ENCODE results near the gene SNU13.
"Not testable (repeated sequence)": the region's sequence is repeated elsewhere in the genome, so short reads cannot be mapped to it uniquely, and the experiment has no call there.

The SNU13 gene

DNA sequence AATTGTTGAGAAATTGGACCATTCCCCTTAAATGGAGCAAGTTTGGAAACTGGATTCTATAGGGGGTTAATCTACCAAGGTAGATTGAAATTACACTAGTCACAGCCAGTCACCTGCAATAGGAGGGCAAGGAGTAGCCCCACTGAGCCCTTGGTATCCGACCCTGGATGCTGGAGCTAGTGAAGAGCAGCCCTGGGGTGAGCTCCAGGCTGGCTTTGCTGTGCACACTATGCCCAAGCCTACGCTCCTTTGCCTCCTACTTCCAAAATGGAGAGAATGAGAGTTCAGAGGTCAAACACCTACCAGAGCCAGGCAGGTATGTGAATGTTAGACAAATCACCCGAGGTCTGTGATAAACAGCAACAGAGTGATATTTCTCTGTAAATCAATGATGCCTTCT lies 23.7 kb downstream of the SNU13 start:
- no peak for FAIRE-seq
- TF ChIP-seq, protein P1, sequence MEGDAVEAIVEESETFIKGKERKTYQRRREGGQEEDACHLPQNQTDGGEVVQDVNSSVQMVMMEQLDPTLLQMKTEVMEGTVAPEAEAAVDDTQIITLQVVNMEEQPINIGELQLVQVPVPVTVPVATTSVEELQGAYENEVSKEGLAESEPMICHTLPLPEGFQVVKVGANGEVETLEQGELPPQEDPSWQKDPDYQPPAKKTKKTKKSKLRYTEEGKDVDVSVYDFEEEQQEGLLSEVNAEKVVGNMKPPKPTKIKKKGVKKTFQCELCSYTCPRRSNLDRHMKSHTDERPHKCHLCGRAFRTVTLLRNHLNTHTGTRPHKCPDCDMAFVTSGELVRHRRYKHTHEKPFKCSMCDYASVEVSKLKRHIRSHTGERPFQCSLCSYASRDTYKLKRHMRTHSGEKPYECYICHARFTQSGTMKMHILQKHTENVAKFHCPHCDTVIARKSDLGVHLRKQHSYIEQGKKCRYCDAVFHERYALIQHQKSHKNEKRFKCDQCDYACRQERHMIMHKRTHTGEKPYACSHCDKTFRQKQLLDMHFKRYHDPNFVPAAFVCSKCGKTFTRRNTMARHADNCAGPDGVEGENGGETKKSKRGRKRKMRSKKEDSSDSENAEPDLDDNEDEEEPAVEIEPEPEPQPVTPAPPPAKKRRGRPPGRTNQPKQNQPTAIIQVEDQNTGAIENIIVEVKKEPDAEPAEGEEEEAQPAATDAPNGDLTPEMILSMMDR (IDR thresholded peaks at IDR 0.05; ENCODE audit: insufficient read depth, missing control alignments) = no peak

DNA sequence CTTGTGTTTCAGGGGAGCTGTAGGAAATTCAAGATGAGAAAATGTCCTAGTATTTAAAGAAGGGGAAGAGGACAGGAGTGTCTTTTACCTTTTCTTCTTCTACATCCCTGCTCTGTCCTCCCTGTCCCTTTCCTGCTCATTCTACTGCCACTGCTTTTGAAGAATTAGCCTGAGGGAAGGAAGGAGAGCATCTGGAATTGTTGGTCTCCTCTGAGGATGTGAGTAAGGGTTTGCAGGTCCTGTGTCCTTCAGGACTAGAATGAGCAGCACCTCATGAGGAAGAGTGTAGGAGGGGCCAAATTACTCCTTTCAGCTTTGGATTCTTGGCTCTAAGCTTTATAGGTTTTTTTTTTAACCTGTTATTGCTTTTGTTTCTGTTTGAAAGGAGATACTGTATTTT lies 24.2 kb downstream of the SNU13 start:
- DNase-seq (ENCODE audit: insufficient read length, low spot score) (no peak), FAIRE-seq (no peak)
- TF ChIP-seq, protein P1 (IDR thresholded peaks at IDR 0.05; ENCODE audit: insufficient read depth, missing control alignments) = no peak

More for the DNA sequence above, 23.7 kb downstream of the SNU13 start:
- no peak for DNase-seq (ENCODE audit: insufficient read length, low spot score)

DNA sequence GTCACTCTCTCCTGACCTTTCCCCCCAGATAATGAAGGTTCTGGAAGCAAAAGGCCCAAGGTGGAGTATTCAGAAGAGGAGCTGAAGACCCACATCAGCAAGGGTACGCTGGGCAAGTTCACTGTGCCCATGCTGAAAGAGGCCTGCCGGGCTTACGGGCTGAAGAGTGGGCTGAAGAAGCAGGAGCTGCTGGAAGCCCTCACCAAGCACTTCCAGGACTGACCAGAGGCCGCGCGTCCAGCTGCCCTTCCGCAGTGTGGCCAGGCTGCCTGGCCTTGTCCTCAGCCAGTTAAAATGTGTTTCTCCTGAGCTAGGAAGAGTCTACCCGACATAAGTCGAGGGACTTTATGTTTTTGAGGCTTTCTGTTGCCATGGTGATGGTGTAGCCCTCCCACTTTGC lies 25.1 kb downstream of the SNU13 start:
- not testable (repeated sequence) for FAIRE-seq; DNase-seq (ENCODE audit: insufficient read length, low spot score)

DNA sequence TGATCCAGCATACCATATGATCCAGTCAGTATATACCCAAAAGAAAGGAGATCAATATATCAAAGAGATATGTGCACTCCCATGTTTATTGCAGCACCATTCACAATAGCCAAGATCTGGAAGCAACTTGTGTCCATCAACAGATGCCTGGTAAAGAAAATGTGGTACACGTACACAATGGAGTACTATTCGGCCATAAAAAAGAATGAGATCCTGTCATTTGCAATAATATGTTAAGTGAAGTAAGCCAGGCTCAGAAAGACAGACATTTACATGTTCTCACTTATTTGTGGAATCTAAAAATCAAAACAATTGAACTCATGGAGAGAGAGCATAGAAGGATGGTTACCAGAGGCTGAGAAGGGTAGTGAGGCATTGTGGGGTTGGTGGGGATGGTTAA lies 27.0 kb downstream of the SNU13 start:
- TF ChIP-seq, protein P1 (IDR thresholded peaks at IDR 0.05; ENCODE audit: insufficient read depth, missing control alignments) = no peak
- DNase-seq (ENCODE audit: insufficient read length, low spot score) (no peak), FAIRE-seq (no peak)

DNA sequence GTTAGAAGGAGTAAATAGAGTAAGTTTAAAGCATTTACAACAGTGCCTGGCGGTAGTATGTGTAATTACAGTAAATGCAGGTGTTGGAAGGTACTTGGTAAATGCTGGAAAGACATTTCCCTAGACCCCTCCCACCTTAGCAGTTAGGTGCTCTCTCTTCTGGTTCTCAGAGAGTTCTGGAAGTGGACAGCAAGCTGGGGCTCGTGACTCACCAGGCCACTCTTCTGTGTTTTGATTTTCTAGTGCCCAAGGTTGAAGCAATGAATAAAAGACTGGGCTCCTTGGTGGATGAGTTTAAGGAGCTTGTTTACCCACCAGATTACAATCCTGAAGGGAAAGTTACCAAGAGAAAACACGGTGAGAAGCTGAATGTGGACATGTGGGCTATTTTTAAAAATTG lies 27.6 kb downstream of the SNU13 start:
- no peak for DNase-seq (ENCODE audit: insufficient read length, low spot score)
- no peak for FAIRE-seq
- TF ChIP-seq, protein P1 (IDR thresholded peaks at IDR 0.05; ENCODE audit: insufficient read depth, missing control alignments) = no peak

DNA sequence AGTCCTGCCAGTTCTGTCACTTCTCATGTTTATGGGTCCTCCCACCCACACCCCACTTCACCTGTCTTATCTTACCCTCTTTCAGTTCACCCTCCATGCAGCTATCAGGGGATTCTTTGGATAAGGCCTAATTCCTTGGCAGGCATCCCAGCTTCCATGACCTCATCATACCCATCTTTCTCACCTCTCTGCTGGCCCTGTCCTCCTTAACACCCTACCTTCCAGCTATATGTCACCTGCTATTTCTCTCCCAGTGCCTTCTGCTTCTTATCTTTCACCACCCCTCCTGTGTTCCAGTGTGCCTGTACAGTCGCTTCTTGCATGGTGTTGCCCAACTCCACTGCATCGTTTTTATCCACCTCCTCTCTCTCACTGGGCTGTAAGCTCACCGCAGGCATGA lies 28.3 kb downstream of the SNU13 start:
- DNase-seq (ENCODE audit: insufficient read length, low spot score) (no peak), FAIRE-seq (no peak)
- TF ChIP-seq, protein P1 (IDR thresholded peaks at IDR 0.05; ENCODE audit: insufficient read depth, missing control alignments) = no peak

DNA sequence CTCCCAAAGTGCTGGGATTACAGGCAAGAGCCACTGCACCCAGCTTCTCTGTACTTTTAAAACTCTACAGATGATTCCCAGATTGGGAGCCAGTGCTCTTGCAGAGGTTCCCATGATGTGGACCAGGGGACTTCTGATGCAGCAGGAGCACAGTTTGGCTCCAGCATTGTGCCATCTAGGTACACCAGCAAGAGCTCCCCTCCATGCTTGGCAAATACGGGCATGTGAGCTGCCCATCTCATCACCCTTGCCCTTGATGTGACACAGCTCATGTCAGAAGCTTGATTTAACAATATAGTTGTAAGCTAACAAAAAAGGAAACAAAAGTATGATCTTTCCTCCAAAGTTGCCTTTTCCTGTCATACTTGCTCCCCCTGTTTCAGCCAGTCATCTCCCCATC lies 28.7 kb downstream of the SNU13 start:
- no peak for FAIRE-seq
- TF ChIP-seq, protein P1 (IDR thresholded peaks at IDR 0.05; ENCODE audit: insufficient read depth, missing control alignments) = no peak
- DNase-seq (ENCODE audit: insufficient read length, low spot score) = no peak

DNA sequence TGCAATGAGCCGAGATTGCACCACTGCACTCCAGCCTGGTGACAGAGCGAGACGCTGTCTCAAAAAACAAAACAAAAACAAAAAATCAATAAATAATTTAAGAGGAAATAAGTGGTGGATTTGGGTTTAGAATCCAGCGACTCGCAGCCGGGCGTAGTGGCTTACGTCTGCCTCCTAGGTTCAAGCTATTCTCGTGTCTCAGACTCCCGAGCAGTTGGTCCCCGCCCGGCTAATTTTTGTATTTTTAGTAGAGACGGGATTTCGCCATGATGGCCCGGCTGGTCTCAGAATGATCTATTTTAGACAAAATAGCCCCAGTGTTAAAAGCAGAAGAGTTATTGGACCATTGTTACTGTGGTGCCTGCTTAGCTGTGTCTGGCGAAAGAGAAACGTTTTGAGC lies 29.8 kb downstream of the SNU13 start:
- TF ChIP-seq, protein P1 (IDR thresholded peaks at IDR 0.05; ENCODE audit: insufficient read depth, missing control alignments) = no peak
- FAIRE-seq (no peak), DNase-seq (ENCODE audit: insufficient read length, low spot score) (no peak)

Measured in D721Med (cell line).